Adrenal gland (tissue), 12 donors: ENCODE measurements around the gene NHEJ1. TPM values are rescaled to one million over a fixed set of nuclear protein-coding genes. Genes with fewer than 3 reads are reported as not detected.

Experiments
- DNase-seq, 7 donors: peaks; one replicate each; pipeline ENCODE4 v3.0.0-alpha.2; 2019 to 2020
- H3K27ac ChIP-seq, 5 donors: fragments of 200-600 bp; sonication (generic) in 4 of 5; 1 replicate in 3 of 5; 2 replicates in 2 of 5; pipeline versions ENCODE4 v1.5.1 to v1.8.0; 2016 to 2020; ENCODE audit warnings: mild to moderate bottlenecking in 1 of 5
- H3K27me3 ChIP-seq: fragments of 200-600 bp; 2 replicates; pipeline ENCODE4 v1.8.0; 2021
- H3K36me3 ChIP-seq, 2 donors: fragments of 200-600 bp; replicated peaks in 1 of 2; 1 replicate in 1 of 2; 2 replicates in 1 of 2; pipeline versions ENCODE4 v1.5.1 to v1.8.0; 2018 to 2022
- H3K4me1 ChIP-seq, 2 donors: fragments of 200-600 bp; replicated peaks in 1 of 2; 1 replicate in 1 of 2; 2 replicates in 1 of 2; pipeline versions ENCODE4 v1.5.1 to v1.8.0; 2018 to 2021
- H3K4me3 ChIP-seq, 4 donors: fragments of 200-600 bp; sonication (generic) in 3 of 4; one replicate each; pipeline ENCODE4 v1.5.1; 2016 to 2018
- H3K9me3 ChIP-seq, 3 donors: fragments of 200-600 bp; sonication (generic) in 1 of 3; replicated peaks in 1 of 3; 1 replicate in 2 of 3; 2 replicates in 1 of 3; pipeline versions ENCODE4 v1.5.1 to v1.8.0; 2016 to 2021
- POLR2A ChIP-seq, 2 donors: fragments of 450-650 bp; IDR thresholded peaks; one replicate each; pipeline ENCODE4 v1.6.1; 2017; ENCODE audit warnings: antibody characterized with exemption in 2 of 2, mild to moderate bottlenecking in 2 of 2, moderate library complexity in 1 of 2
- WGBS, 4 donors: extraction: QIAGEN DNeasy Blood & Tissue Kit in 2 of 4; methylation state at CpG; one replicate each; pipeline versions ENCODE4 v1.1.5 to v1.1.7; 2013 to 2017; 5-methylcytosine and 5-hydroxymethylcytosine counted together
- intact Hi-C, 2 donors: fragments of 100-400 bp; cut with DNase I; formaldehyde crosslinking; loops; one replicate each; pipeline versions ENCODE4 v1.14.1 to v1.15.0; 2022 to 2023
- polyA plus RNA-seq, 3 donors: library from polyadenylated mRNA; stranded (reverse); fragments of 200-250 nt in 2 of 3; fragments of 350-450 nt in 1 of 3; fragmentation: Illumina TruSeq in 1 of 3; extraction: RNeasy Lipid Tissue Mini Kit (QIAGEN cat#74804) in 1 of 3; gene quantifications; one replicate each; pipeline ENCODE4 v1.2.3, GENCODE V29; 2013 to 2014
- total RNA-seq, 9 donors: library from RNA; depleted of rRNA in 4 of 9; stranded (reverse); fragments of >200 nt in 4 of 9; fragments of 120-200 nt in 1 of 9; fragmentation: NEBNext Ultra II Directional in 1 of 9; extraction: Animal tissue kit (Norgen Biotek cat#: 25700) in 1 of 9; gene quantifications; one replicate each; pipeline versions ENCODE4 v1.1.0 to v1.2.4, GENCODE V29; 2013 to 2023
- TF ChIP-seq, protein P1 (sequence below), 6 experiments: fragments of 450-650 bp in 4 of 6; fragments of 200-600 bp in 2 of 6; sonication (generic) in 1 of 6; IDR thresholded peaks; 1 replicate in 5 of 6; 2 replicates in 1 of 6; pipeline versions ENCODE4 v1.5.1 to v1.8.0; 2016 to 2021; ENCODE audit warnings: antibody characterized with exemption in 6 of 6, mild to moderate bottlenecking in 2 of 6, moderate library complexity in 1 of 6
- donor health status: healthy with polysubstance abuse.
- donor health status: Bipolar disorder and iron deficiency.
- donor health status: DM: yes; HTN: yes; CAD: no.
- donor health status: DM: no; HTN: no; CAD: no.
- donor health status: DM: no; HTN: no; CAD: no.
- donor health status: DM: yes; HTN: yes; CAD: no.

NHEJ1 gene
- total and polyA plus RNA-seq, 12 donors, result 5.7 to 26.0 (median 17.1) TPM

DNA sequence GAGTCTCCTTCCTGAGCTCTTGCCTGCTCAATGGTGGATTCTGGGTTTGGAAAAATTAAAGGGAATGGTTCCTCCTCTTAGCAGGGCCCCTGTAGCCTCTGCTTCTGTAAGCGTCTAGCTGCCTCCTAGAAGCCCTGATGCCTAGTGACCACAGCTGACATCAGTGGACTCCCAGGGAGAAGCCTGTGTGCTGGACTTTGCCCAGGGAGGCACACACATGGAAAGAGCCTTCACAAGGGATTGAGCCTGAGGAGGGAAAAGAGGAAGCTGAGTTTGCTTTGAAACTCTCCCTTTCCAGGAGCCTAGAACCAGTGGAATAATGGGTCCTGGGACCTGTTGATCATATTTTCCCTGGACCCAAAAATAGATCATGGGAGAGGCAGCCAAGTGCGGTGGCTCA is 117.9 kb downstream of the NHEJ1 start:
- H3K27ac ChIP-seq, result no peak overlapping the region
- H3K9me3 ChIP-seq, result no peaks in the 10 kb centered on the region
- TF ChIP-seq, protein P1, sequence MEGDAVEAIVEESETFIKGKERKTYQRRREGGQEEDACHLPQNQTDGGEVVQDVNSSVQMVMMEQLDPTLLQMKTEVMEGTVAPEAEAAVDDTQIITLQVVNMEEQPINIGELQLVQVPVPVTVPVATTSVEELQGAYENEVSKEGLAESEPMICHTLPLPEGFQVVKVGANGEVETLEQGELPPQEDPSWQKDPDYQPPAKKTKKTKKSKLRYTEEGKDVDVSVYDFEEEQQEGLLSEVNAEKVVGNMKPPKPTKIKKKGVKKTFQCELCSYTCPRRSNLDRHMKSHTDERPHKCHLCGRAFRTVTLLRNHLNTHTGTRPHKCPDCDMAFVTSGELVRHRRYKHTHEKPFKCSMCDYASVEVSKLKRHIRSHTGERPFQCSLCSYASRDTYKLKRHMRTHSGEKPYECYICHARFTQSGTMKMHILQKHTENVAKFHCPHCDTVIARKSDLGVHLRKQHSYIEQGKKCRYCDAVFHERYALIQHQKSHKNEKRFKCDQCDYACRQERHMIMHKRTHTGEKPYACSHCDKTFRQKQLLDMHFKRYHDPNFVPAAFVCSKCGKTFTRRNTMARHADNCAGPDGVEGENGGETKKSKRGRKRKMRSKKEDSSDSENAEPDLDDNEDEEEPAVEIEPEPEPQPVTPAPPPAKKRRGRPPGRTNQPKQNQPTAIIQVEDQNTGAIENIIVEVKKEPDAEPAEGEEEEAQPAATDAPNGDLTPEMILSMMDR (IDR thresholded peaks at IDR 0.05), result no peak
- TF ChIP-seq POLR2A (IDR thresholded peaks at IDR 0.05), result no peak
- no peak for DNase-seq
- peaks cover 29% of the 10 kb centered on the region for H3K27me3 ChIP-seq
- no peaks in the 10 kb centered on the region for H3K36me3 ChIP-seq
- intact Hi-C loops, result no loop called here
- H3K4me1 ChIP-seq, result no peaks in the 10 kb centered on the region
- 50 to 61% (median 56%) methylated on average over 1 to 2 of the region's 2 CpGs for WGBS, 4 donors
- no peak overlapping the region for H3K4me3 ChIP-seq

DNA sequence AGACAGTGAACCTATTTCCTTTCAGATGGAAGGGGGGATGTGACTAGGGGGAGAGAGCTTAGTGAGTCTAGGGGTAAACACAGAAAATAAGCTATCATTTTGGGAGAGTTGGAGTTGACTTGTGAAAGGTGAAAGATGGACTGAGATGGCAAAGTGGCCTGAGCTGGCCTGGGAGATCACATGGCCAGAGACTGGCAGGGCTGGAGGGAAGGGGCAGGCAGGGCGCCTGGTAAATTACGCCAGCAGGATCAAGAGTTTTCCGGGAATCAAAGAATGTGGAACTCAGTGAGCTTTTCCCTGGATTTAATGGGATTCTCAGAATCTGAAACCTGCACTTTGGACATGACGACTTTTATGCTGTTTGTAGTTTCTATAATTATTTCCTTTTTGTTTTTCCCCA is 118.5 kb downstream of the NHEJ1 start:
- no peaks in the 10 kb centered on the region for H3K9me3 ChIP-seq
- WGBS, 4 donors, result 66 to 79% (median 72%) methylated on average over 4 of the region's 4 CpGs
- H3K36me3 ChIP-seq, result no peaks in the 10 kb centered on the region
- no peak for DNase-seq
- intact Hi-C loops, result no loop called here
- no peaks in the 10 kb centered on the region for H3K4me1 ChIP-seq
- TF ChIP-seq, protein P1 (IDR thresholded peaks at IDR 0.05), result no peak
- TF ChIP-seq POLR2A (IDR thresholded peaks at IDR 0.05), result no peak
- peaks cover 29% of the 10 kb centered on the region for H3K27me3 ChIP-seq
- no peak overlapping the region for H3K27ac ChIP-seq
- H3K4me3 ChIP-seq, result no peak overlapping the region

- H3K27ac ChIP-seq, result no peak within 1 kb of the TSS
- peak within 1 kb of the TSS in 1 of 4 donors; percentile 35 for H3K4me3 ChIP-seq
- H3K4me1 ChIP-seq, result no peaks in the 10 kb centered on the region
- TF ChIP-seq POLR2A (IDR thresholded peaks at IDR 0.05), result no peak
- TF ChIP-seq, protein P1 (IDR thresholded peaks at IDR 0.05), result no peak
- no peaks in the 10 kb centered on the region for H3K36me3 ChIP-seq
- no peaks in the 10 kb centered on the region for H3K9me3 ChIP-seq
- peak in 2 of 7 donors; percentile 43 to 66 for DNase-seq
- intact Hi-C loops, result no loop called here
- H3K27me3 ChIP-seq, result peaks cover 29% of the 10 kb centered on the region
- WGBS, 4 donors, result 1 to 4% (median 2%) methylated on average over 15 to 21 of the region's 21 CpGs
Measured at GRCh38 chr2:219041252-219041651, 119.4 kb downstream of the NHEJ1 start, which contains the start of gene CFAP65. Gene CFAP65 (minus strand): TSS chr2:219041516. CDS start chr2:219039048, 2,468 bp downstream.

GRCh38 chr2:219038600-219038999 is 122.0 kb downstream of the NHEJ1 start:
- WGBS, 4 donors, result 0 to 19% (median 4%) methylated on average over 1 of the region's 1 CpG
- Histone ChIP-seq H3K27me3 (peaks cover 24% of the 10 kb centered on the region), H3K27ac (no peak overlapping the region), H3K9me3 (no peaks in the 10 kb centered on the region), H3K4me3 (no peak overlapping the region), H3K36me3 (no peaks in the 10 kb centered on the region), H3K4me1 (no peaks in the 10 kb centered on the region)
- intact Hi-C loops, result no loop called here
- DNase-seq, result no peak
- TF ChIP-seq, protein P1 (IDR thresholded peaks at IDR 0.05), result no peak
- no peak for TF ChIP-seq POLR2A (IDR thresholded peaks at IDR 0.05)
